Fibroblast of lung (primary cell): ENCODE results near the gene ZNF740.

Experiments used
- CTCF ChIP-seq, 2 donors: IDR thresholded peaks in 1 of 2; conservative IDR thresholded peaks in 1 of 2; 1 replicate in 1 of 2; 2 replicates in 1 of 2; pipeline ENCODE4 v1.5.1; 2011 to 2012; ENCODE audit warnings: low read length in 2 of 2, control low read depth in 1 of 2, inconsistent platforms in 1 of 2, low read depth in 1 of 2, mild to moderate bottlenecking in 1 of 2
- EZH2 ChIP-seq: IDR thresholded peaks from 2 replicates; pipeline ENCODE4 v1.5.1; 2012; ENCODE audit warnings: low read length, control low read depth, mild to moderate bottlenecking; ENCODE audit errors: missing control alignments

GRCh38 chr12:53229454-53229853, 48.9 kb downstream of the ZNF740 start:
- TF ChIP-seq CTCF (conservative IDR thresholded peaks at IDR 0.05 in 1 of 2, IDR thresholded peaks at IDR 0.05 in 1 of 2; ENCODE audit: low read depth in 1 of 2, low read length in 2 of 2) (no peak), EZH2 (no peak)
